Activated CD4-positive, alpha-beta T cell treated with anti-CD3 and anti-CD28 coated beads, Interleukin-2, amount 50 U/mL, for 24 hours (primary cell): ENCODE measurements around the gene SGTA.
"Not testable (repeated sequence)": the region's sequence is repeated elsewhere in the genome, so short reads cannot be mapped to it uniquely, and the experiment has no call there.

Experiments used
- DNase-seq, 2 donors: peaks; one replicate each; pipeline ENCODE4 v3.0.0-alpha.2; 2020; ENCODE audit warnings: low read depth in 1 of 2, low spot score in 1 of 2

The SGTA gene

DNA sequence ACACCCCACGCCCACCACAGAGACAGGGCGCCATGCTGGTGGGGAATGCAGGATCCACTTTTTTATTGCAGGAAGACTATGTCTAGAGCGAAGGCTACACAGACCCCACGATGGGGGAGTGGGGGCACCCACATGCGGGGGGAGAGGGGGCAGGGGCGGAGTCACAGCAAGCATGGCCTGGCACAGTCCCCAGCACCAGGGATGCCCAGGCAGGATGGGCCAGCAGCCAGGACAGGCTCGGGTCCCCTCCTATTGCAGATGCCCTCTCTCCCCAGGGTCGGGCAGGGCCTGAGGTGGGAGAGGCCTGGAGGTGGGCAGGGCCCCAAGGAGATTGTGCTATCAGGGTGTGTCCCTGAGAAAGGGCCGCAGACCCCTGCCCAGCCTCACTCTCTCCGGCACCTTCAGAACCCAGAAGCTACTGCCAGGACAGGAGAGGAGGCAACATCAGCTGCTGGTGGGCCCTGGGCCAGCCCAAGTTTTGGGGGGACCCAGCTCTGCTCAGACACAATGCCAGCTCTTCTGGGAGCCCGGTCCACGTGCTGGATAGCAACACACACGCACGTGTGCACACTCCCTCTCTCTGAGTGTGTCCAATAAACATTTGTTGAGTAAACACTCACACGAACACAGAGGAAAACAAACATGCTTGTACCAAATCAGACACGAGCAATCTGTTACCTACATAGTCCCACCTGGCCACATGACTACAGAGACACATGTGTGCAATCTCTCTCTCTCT lies 68.4 kb downstream of the SGTA start:
- no peak for DNase-seq

DNA sequence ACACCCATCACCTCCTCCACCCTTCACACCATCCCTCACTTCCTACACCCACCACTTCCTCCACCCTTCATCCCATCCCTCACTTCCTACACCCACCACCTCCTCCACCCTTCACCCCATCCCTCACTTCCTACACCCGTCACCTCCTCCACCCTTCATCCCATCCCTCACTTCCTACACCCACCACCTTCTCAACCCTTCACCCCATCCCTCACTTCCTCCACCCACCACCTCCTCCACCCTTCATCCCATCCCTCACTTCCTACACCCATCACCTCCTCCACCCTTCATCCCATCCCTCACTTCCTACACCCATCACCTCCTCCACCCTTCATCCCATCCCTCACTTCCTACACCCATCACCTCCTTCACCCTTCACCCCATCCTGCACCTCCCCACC lies 69.0 kb downstream of the SGTA start:
- not testable (repeated sequence) for DNase-seq

DNA sequence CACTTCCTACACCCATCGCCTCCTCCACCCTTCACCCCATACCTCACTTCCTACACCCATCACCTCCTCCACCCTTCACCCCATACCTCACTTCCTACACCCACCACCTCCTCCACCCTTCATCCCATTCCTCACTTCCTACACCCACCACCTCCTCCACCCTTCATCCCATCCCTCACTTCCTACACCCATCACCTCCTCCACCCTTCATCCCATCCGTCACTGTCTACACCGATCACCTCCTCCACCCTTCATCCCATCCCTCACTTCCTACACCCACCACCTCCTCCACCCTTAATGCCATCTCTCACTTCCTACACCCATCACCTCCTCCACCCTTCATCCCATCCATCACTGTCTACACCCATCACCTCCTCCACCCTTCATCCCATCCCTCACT lies 69.9 kb downstream of the SGTA start:
- DNase-seq = not testable (repeated sequence)

DNA sequence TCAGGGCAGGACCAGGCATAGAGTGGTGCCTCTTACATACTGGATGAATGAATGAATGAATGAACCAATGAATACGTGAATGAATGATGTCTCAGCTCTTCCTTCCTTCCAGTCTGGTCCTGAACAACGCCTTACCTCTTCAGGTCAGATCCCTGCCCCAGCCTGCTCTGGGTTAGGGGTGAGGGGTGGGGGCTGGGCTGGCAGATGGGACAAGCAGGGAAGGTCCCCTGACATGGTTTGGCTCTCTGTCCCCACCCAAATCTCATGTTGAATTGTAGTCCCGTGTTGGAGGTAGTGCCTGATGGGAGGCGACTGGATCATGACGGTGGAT lies 71.2 kb downstream of the SGTA start:
- no peak for DNase-seq

DNA sequence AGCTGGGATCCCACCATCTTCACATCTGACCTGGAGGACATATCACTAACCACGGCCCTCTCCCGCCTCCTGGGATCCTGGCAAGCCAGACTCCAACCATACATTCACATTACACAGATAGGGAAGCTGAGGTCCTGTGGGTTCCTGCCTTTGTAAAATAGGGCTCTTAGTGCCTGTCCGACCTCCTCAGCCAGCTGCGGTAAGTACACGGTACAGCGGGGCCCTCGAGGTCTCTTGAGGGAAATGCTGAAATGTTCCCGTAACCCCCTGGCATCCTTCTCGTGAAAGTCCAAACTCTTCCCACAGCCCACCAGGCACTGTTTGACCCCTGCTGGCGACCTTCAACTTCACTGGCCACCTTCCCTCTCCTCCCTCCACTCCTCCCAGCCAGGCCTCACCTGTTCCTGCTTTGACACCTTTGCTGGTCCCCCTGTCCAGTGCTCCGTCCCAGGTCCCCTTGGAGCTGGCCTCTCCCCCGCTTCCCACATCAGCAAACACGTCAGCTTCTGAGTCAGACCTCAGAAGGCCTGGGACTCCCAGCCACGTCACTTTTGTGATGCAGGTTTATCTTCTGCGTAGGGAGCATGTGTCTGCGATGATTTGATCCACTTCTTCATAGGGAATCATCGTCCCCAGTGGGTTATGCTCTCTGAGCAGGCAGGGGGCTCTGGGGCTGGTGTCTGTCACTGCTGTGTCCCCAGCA lies 71.8 kb downstream of the SGTA start:
- no peak for DNase-seq

GRCh38 chr19:2706251-2706650 lies 76.8 kb downstream of the SGTA start:
- DNase-seq = no peak
